ENCODE results near the gene SLC22A23.

The SLC22A23 gene

GRCh38 chr6:3296537-3296936 lies 160.3 kb downstream of the SLC22A23 start:
- TF ChIP-seq, protein P1, sequence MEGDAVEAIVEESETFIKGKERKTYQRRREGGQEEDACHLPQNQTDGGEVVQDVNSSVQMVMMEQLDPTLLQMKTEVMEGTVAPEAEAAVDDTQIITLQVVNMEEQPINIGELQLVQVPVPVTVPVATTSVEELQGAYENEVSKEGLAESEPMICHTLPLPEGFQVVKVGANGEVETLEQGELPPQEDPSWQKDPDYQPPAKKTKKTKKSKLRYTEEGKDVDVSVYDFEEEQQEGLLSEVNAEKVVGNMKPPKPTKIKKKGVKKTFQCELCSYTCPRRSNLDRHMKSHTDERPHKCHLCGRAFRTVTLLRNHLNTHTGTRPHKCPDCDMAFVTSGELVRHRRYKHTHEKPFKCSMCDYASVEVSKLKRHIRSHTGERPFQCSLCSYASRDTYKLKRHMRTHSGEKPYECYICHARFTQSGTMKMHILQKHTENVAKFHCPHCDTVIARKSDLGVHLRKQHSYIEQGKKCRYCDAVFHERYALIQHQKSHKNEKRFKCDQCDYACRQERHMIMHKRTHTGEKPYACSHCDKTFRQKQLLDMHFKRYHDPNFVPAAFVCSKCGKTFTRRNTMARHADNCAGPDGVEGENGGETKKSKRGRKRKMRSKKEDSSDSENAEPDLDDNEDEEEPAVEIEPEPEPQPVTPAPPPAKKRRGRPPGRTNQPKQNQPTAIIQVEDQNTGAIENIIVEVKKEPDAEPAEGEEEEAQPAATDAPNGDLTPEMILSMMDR (IDR thresholded peaks at IDR 0.05; ENCODE audit: control insufficient read depth, extremely low read depth, insufficient read depth): no peak
- DNase-seq (ENCODE audit: low read depth): no peak
- H3K4me3 ChIP-seq (ENCODE audit: low read depth, low read length): no peak overlapping the region

- no peak for DNase-seq (ENCODE audit: low read depth)
- H3K4me3 ChIP-seq (ENCODE audit: low read depth, low read length): no peak overlapping the region
- TF ChIP-seq, protein P1 (IDR thresholded peaks at IDR 0.05; ENCODE audit: control insufficient read depth, extremely low read depth, insufficient read depth): no peak
Measured at GRCh38 chr6:3296078-3296477, 160.8 kb downstream of the SLC22A23 start.

- TF ChIP-seq, protein P1 (IDR thresholded peaks at IDR 0.05; ENCODE audit: control insufficient read depth, extremely low read depth, insufficient read depth): peak; percentile 10; the same call in 1 of the 2 replicates
- no peak overlapping the region for H3K4me3 ChIP-seq (ENCODE audit: low read depth, low read length)
- DNase-seq (ENCODE audit: low read depth): no peak
Measured at GRCh38 chr6:3294921-3295871, 161.7 kb downstream of the SLC22A23 start.

GRCh38 chr6:3294396-3294795 lies 162.5 kb downstream of the SLC22A23 start:
- TF ChIP-seq, protein P1 (IDR thresholded peaks at IDR 0.05; ENCODE audit: control insufficient read depth, extremely low read depth, insufficient read depth): no peak
- no peak for DNase-seq (ENCODE audit: low read depth)
- no peak overlapping the region for H3K4me3 ChIP-seq (ENCODE audit: low read depth, low read length)

GRCh38 chr6:3293271-3294155 lies 163.3 kb downstream of the SLC22A23 start:
- no peak for DNase-seq (ENCODE audit: low read depth)
- TF ChIP-seq, protein P1 (IDR thresholded peaks at IDR 0.05; ENCODE audit: control insufficient read depth, extremely low read depth, insufficient read depth): no peak
- no peak overlapping the region for H3K4me3 ChIP-seq (ENCODE audit: low read depth, low read length)

DNA sequence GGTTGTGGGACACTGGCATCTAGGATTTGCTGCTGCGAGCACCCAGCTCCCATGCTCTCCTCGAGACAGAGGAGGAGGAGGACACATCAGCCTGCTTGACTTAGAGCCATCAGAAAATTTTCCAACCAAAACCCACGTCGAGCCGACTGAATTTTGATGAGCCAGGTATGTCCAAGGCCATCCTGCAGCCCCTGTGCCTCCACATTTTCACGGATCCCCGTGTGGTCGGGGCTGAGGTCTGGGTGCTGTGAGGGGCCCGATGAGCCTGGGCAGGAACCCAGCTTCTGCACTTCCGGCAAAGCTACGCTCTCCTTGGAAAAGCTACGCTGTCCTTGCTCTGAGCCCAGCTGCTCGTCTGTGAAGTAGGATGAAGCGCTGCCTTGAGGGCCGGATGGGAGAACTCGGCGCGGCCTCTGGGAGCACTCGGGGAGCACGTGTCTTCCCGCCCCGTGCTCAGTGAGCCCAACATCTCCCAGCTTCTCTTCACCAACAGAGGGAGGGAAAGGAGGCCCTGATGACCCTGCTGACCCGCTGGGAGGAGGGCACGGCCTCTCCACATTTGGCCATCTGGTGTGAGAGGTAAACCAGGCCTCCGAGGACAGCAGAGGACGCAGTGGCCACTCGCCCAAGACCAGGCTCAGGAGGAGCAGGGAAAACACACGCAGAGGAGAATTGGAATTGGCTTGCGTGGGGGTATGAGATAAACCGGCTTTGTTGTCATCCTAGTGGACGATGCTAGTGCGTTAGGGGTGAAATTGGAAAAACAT lies 164.2 kb downstream of the SLC22A23 start:
- H3K4me3 ChIP-seq (ENCODE audit: low read depth, low read length): no peak overlapping the region
- TF ChIP-seq, protein P1 (IDR thresholded peaks at IDR 0.05; ENCODE audit: control insufficient read depth, extremely low read depth, insufficient read depth): no peak
- DNase-seq (ENCODE audit: low read depth): no peak
